ENCODE measurements around the gene NGDN. TPM values are rescaled to one million over a fixed set of nuclear protein-coding genes. Genes with fewer than 3 reads are reported as not detected.

Gene NGDN
- total and polyA plus RNA-seq, 3 experiments from 2014 or later: 74.9 to 88.7 (median 82.7) TPM

GRCh38 chr14:23430723-23431085 lies 38.8 kb upstream of the NGDN start:
- ChIA-PET POLR2A (no interaction called here), CTCF (no interaction called here)
- no peaks in the 10 kb centered on the region for H3K36me3 ChIP-seq (ENCODE audit: insufficient read depth, low read length)
- no peak for DNase-seq
- H3K4me3 Mint-ChIP-seq: no peak overlapping the region
- no peaks in the 10 kb centered on the region for H3K4me1 Mint-ChIP-seq
- H3K9me3 Mint-ChIP-seq: no peaks in the 10 kb centered on the region
- no peaks in the 10 kb centered on the region for H3K4me1 ChIP-seq (ENCODE audit: insufficient read depth, low read length)
- no peaks in the 10 kb centered on the region for H3K9me3 ChIP-seq (ENCODE audit: low read length)
- peak overlapping the region in 1 of 8 donors; percentile 2 for H3K27ac Mint-ChIP-seq
- H3K27me3 Mint-ChIP-seq: peaks cover 12 to 16% of the 10 kb centered on the region in 2 donors
- no peak overlapping the region for H3K4me3 ChIP-seq (ENCODE audit: low read length)
- no peaks in the 10 kb centered on the region for H3K36me3 Mint-ChIP-seq
- no peak overlapping the region for H3K27ac ChIP-seq (ENCODE audit: low read depth, low read length)
- no peaks in the 10 kb centered on the region for H3K27me3 ChIP-seq (ENCODE audit: insufficient read depth, low read length, poor library complexity, severe bottlenecking)

GRCh38 chr14:23431486-23431885 lies 38.0 kb upstream of the NGDN start:
- no peak overlapping the region for H3K4me3 ChIP-seq (ENCODE audit: low read length)
- H3K36me3 Mint-ChIP-seq: no peaks in the 10 kb centered on the region
- H3K27ac ChIP-seq (ENCODE audit: low read depth, low read length): no peak overlapping the region
- no peaks in the 10 kb centered on the region for H3K36me3 ChIP-seq (ENCODE audit: insufficient read depth, low read length)
- ChIA-PET POLR2A (no interaction called here), CTCF (no interaction called here)
- H3K27ac Mint-ChIP-seq: no peak overlapping the region
- no peaks in the 10 kb centered on the region for H3K9me3 ChIP-seq (ENCODE audit: low read length)
- H3K4me1 Mint-ChIP-seq: no peaks in the 10 kb centered on the region
- no peak for DNase-seq
- H3K4me3 Mint-ChIP-seq: no peak overlapping the region
- H3K9me3 Mint-ChIP-seq: no peaks in the 10 kb centered on the region
- no peaks in the 10 kb centered on the region for H3K27me3 ChIP-seq (ENCODE audit: insufficient read depth, low read length, poor library complexity, severe bottlenecking)
- H3K27me3 Mint-ChIP-seq: peaks cover 12 to 16% of the 10 kb centered on the region in 2 donors
- no peaks in the 10 kb centered on the region for H3K4me1 ChIP-seq (ENCODE audit: insufficient read depth, low read length)

- no peak overlapping the region for H3K27ac ChIP-seq (ENCODE audit: low read depth, low read length)
- Mint-ChIP-seq H3K9me3 (no peaks in the 10 kb centered on the region), H3K27ac (no peak overlapping the region), H3K4me3 (no peak overlapping the region), H3K4me1 (no peaks in the 10 kb centered on the region), H3K36me3 (no peaks in the 10 kb centered on the region), H3K27me3 (peaks cover 12 to 16% of the 10 kb centered on the region in 2 donors)
- H3K4me1 ChIP-seq (ENCODE audit: insufficient read depth, low read length): no peaks in the 10 kb centered on the region
- ChIA-PET CTCF (no interaction called here), POLR2A (no interaction called here)
- no peaks in the 10 kb centered on the region for H3K36me3 ChIP-seq (ENCODE audit: insufficient read depth, low read length)
- no peak for DNase-seq
- no peak overlapping the region for H3K4me3 ChIP-seq (ENCODE audit: low read length)
- H3K9me3 ChIP-seq (ENCODE audit: low read length): no peaks in the 10 kb centered on the region
- H3K27me3 ChIP-seq (ENCODE audit: insufficient read depth, low read length, poor library complexity, severe bottlenecking): no peaks in the 10 kb centered on the region
Measured at GRCh38 chr14:23432102-23432925, 37.2 kb upstream of the NGDN start.

- H3K4me3 Mint-ChIP-seq: no peak overlapping the region
- H3K27me3 ChIP-seq (ENCODE audit: insufficient read depth, low read length, poor library complexity, severe bottlenecking): no peaks in the 10 kb centered on the region
- H3K9me3 ChIP-seq (ENCODE audit: low read length): no peaks in the 10 kb centered on the region
- no peak overlapping the region for H3K4me3 ChIP-seq (ENCODE audit: low read length)
- H3K4me1 ChIP-seq (ENCODE audit: insufficient read depth, low read length): no peaks in the 10 kb centered on the region
- ChIA-PET POLR2A (no interaction called here), CTCF (no interaction called here)
- H3K36me3 ChIP-seq (ENCODE audit: insufficient read depth, low read length): no peaks in the 10 kb centered on the region
- H3K27me3 Mint-ChIP-seq: peaks cover 9 to 21% of the 10 kb centered on the region in 2 donors
- no peak overlapping the region for H3K27ac ChIP-seq (ENCODE audit: low read depth, low read length)
- no peaks in the 10 kb centered on the region for H3K9me3 Mint-ChIP-seq
- no peaks in the 10 kb centered on the region for H3K4me1 Mint-ChIP-seq
- DNase-seq: no peak
- no peak overlapping the region for H3K27ac Mint-ChIP-seq
- H3K36me3 Mint-ChIP-seq: no peaks in the 10 kb centered on the region
Measured at GRCh38 chr14:23432946-23433345, 36.6 kb upstream of the NGDN start.

- Histone ChIP-seq H3K9me3 (ENCODE audit: low read length) (no peaks in the 10 kb centered on the region), H3K36me3 (ENCODE audit: insufficient read depth, low read length) (no peaks in the 10 kb centered on the region), H3K4me1 (ENCODE audit: insufficient read depth, low read length) (no peaks in the 10 kb centered on the region), H3K27me3 (ENCODE audit: insufficient read depth, low read length, poor library complexity, severe bottlenecking) (no peaks in the 10 kb centered on the region), H3K4me3 (ENCODE audit: low read length) (no peak overlapping the region), H3K27ac (ENCODE audit: low read depth, low read length) (no peak overlapping the region)
- Mint-ChIP-seq H3K27me3 (peaks cover 8 to 22% of the 10 kb centered on the region in 2 donors), H3K27ac (no peak overlapping the region), H3K36me3 (no peaks in the 10 kb centered on the region), H3K4me1 (no peaks in the 10 kb centered on the region), H3K9me3 (no peaks in the 10 kb centered on the region), H3K4me3 (no peak overlapping the region)
- CTCF ChIA-PET: no interaction called here
- POLR2A ChIA-PET: no interaction called here
- DNase-seq: no peak
Measured at GRCh38 chr14:23433457-23433856, 36.0 kb upstream of the NGDN start.

GRCh38 chr14:23434488-23435222 lies 34.8 kb upstream of the NGDN start:
- no peak overlapping the region for H3K27ac ChIP-seq (ENCODE audit: low read depth, low read length)
- no peak for DNase-seq
- Mint-ChIP-seq H3K36me3 (no peaks in the 10 kb centered on the region), H3K27ac (peak overlapping the region in 1 of 8 donors; percentile 26), H3K9me3 (no peaks in the 10 kb centered on the region), H3K4me3 (no peak overlapping the region), H3K27me3 (peaks cover 8 to 20% of the 10 kb centered on the region in 2 donors), H3K4me1 (no peaks in the 10 kb centered on the region)
- H3K36me3 ChIP-seq (ENCODE audit: insufficient read depth, low read length): no peaks in the 10 kb centered on the region
- POLR2A ChIA-PET: no interaction called here
- no peaks in the 10 kb centered on the region for H3K9me3 ChIP-seq (ENCODE audit: low read length)
- H3K4me1 ChIP-seq (ENCODE audit: insufficient read depth, low read length): no peaks in the 10 kb centered on the region
- CTCF ChIA-PET: no interaction called here
- H3K27me3 ChIP-seq (ENCODE audit: insufficient read depth, low read length, poor library complexity, severe bottlenecking): no peaks in the 10 kb centered on the region
- no peak overlapping the region for H3K4me3 ChIP-seq (ENCODE audit: low read length)

GRCh38 chr14:23435543-23436326 lies 33.8 kb upstream of the NGDN start, which contains the start of gene MYH7:
Gene MYH7, minus strand, starts transcription at chr14:23435660. Its CDS starts 1,928 bp downstream, at chr14:23433732.
- DNase-seq: no peak
- Histone ChIP-seq H3K9me3 (ENCODE audit: low read length) (no peaks in the 10 kb centered on the region), H3K27ac (ENCODE audit: low read depth, low read length) (no peak within 1 kb of the TSS), H3K4me3 (ENCODE audit: low read length) (no peak within 1 kb of the TSS), H3K27me3 (ENCODE audit: insufficient read depth, low read length, poor library complexity, severe bottlenecking) (no peaks in the 10 kb centered on the region), H3K4me1 (ENCODE audit: insufficient read depth, low read length) (no peaks in the 10 kb centered on the region), H3K36me3 (ENCODE audit: insufficient read depth, low read length) (no peaks in the 10 kb centered on the region)
- H3K9me3 Mint-ChIP-seq: no peaks in the 10 kb centered on the region
- H3K27me3 Mint-ChIP-seq: peaks cover 11 to 20% of the 10 kb centered on the region in 2 donors
- H3K4me3 Mint-ChIP-seq: no peak within 1 kb of the TSS
- CTCF ChIA-PET: no interaction called here
- H3K36me3 Mint-ChIP-seq: no peaks in the 10 kb centered on the region
- peak within 1 kb of the TSS in 1 of 8 donors; percentile 43 for H3K27ac Mint-ChIP-seq
- POLR2A ChIA-PET: no interaction called here
- no peaks in the 10 kb centered on the region for H3K4me1 Mint-ChIP-seq

All from CD8-positive, alpha-beta memory T cell (primary cell).